Measurements from ENCODE around the gene TRIM2.

Gene TRIM2

GRCh38 chr4:153227469-153228075 is 23.3 kb downstream of the TRIM2 start:
- H3K27me3 ChIP-seq (replicated peaks; ENCODE audit: control insufficient read depth, insufficient read depth, low read length): no peaks in the 10 kb centered on the region
- no peak overlapping the region for H3K4me3 ChIP-seq (replicated peaks; ENCODE audit: low read depth, low read length)
- no peaks in the 10 kb centered on the region for H3K36me3 ChIP-seq (ENCODE audit: control insufficient read depth, insufficient read depth, low read length)
- no peak for TF ChIP-seq CTCF (IDR thresholded peaks at IDR 0.05; ENCODE audit: insufficient read depth, low read length, poor library complexity, severe bottlenecking)
- DNase-seq (ENCODE audit: extremely low read depth, insufficient read length): no peak

GRCh38 chr4:153228512-153229140 is 24.4 kb downstream of the TRIM2 start:
- no peak for TF ChIP-seq CTCF (IDR thresholded peaks at IDR 0.05; ENCODE audit: insufficient read depth, low read length, poor library complexity, severe bottlenecking)
- no peaks in the 10 kb centered on the region for H3K36me3 ChIP-seq (ENCODE audit: control insufficient read depth, insufficient read depth, low read length)
- no peak overlapping the region for H3K4me3 ChIP-seq (replicated peaks; ENCODE audit: low read depth, low read length)
- H3K27me3 ChIP-seq (replicated peaks; ENCODE audit: control insufficient read depth, insufficient read depth, low read length): no peaks in the 10 kb centered on the region
- DNase-seq (ENCODE audit: extremely low read depth, insufficient read length): no peak

- no peak overlapping the region for H3K4me3 ChIP-seq (replicated peaks; ENCODE audit: low read depth, low read length)
- H3K27me3 ChIP-seq (replicated peaks; ENCODE audit: control insufficient read depth, insufficient read depth, low read length): no peaks in the 10 kb centered on the region
- no peak for DNase-seq (ENCODE audit: extremely low read depth, insufficient read length)
- no peak for TF ChIP-seq CTCF (IDR thresholded peaks at IDR 0.05; ENCODE audit: insufficient read depth, low read length, poor library complexity, severe bottlenecking)
- no peaks in the 10 kb centered on the region for H3K36me3 ChIP-seq (ENCODE audit: control insufficient read depth, insufficient read depth, low read length)
Observed at GRCh38 chr4:153229545-153229944, 25.3 kb downstream of the TRIM2 start.

GRCh38 chr4:153232768-153233167 is 28.5 kb downstream of the TRIM2 start:
- Histone ChIP-seq H3K36me3 (ENCODE audit: control insufficient read depth, insufficient read depth, low read length) (no peaks in the 10 kb centered on the region), H3K4me3 (replicated peaks; ENCODE audit: low read depth, low read length) (no peak overlapping the region), H3K27me3 (replicated peaks; ENCODE audit: control insufficient read depth, insufficient read depth, low read length) (no peaks in the 10 kb centered on the region)
- TF ChIP-seq CTCF (IDR thresholded peaks at IDR 0.05; ENCODE audit: insufficient read depth, low read length, poor library complexity, severe bottlenecking): peak; percentile 63
- no peak for DNase-seq (ENCODE audit: extremely low read depth, insufficient read length)

- no peak overlapping the region for H3K4me3 ChIP-seq (replicated peaks; ENCODE audit: low read depth, low read length)
Observed at GRCh38 chr4:153233761-153234371, 29.6 kb downstream of the TRIM2 start.

More at GRCh38 chr4:153233761-153234371, 29.6 kb downstream of the TRIM2 start:
- H3K36me3 ChIP-seq (ENCODE audit: control insufficient read depth, insufficient read depth, low read length): no peaks in the 10 kb centered on the region
- TF ChIP-seq CTCF (IDR thresholded peaks at IDR 0.05; ENCODE audit: insufficient read depth, low read length, poor library complexity, severe bottlenecking): no peak
- DNase-seq (ENCODE audit: extremely low read depth, insufficient read length): no peak
- no peaks in the 10 kb centered on the region for H3K27me3 ChIP-seq (replicated peaks; ENCODE audit: control insufficient read depth, insufficient read depth, low read length)
